ENCODE data around the gene SMTNL1. TPM values are rescaled to one million over a fixed set of nuclear protein-coding genes. Genes with fewer than 3 reads are reported as not detected.

Gene SMTNL1
- polyA plus RNA-seq, 1 donor: 246 TPM

DNA sequence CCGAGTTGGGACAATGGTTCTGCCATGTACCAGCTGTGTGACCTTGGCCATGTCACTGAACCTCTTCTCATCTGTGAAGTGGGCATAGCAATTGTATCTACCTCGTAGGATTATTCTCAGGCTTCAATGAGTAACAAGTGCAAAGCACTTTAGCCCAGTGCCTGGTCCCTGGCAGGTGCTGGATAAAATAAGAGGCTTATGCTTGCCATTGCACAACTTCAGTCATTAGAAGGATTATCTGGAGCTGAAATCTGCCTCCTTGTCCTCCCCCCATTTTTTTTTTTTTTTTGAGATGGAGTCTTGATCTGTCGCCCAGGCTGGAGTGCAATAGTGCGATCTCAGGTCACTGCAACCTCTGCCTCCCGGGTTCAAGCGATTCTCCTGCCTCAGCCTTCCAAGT, 7.2 kb downstream of the SMTNL1 start:
- no peak for DNase-seq (ENCODE audit: low read depth)

DNA sequence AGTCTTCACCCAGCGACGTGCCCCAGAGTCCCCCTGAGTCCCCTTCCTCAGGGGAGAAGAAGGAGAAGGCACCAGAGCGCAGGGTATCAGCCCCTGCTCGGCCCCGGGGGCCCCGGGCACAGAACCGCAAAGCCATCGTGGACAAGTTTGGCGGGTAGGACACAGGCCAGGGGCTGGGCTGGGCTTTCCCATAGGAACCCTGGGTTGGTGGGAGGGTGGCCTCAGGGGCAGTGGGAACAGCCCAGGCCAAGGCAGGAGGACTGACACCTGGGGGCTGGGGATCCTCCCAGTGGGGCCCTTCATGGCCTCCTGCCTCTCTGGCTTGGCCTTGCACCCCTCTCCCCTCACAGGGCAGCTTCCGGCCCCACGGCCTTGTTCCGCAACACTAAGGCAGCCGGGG, 8.5 kb downstream of the SMTNL1 start:
- DNase-seq (ENCODE audit: low read depth): no peak

GRCh38 chr11:57546451-57546850, 9.1 kb downstream of the SMTNL1 start:
- no peak for DNase-seq (ENCODE audit: low read depth)

- no peak for DNase-seq (ENCODE audit: low read depth)
Observed at GRCh38 chr11:57546869-57547475, 9.6 kb downstream of the SMTNL1 start.

- DNase-seq (ENCODE audit: low read depth): no peak
Observed at GRCh38 chr11:57547854-57548377, 10.5 kb downstream of the SMTNL1 start.

- no peak for DNase-seq (ENCODE audit: low read depth)
Observed at GRCh38 chr11:57549983-57550382, 12.6 kb downstream of the SMTNL1 start.

- DNase-seq (ENCODE audit: low read depth): no peak
Observed at GRCh38 chr11:57551941-57552340, 14.5 kb downstream of the SMTNL1 start.

- no peak for DNase-seq (ENCODE audit: low read depth)
Observed at GRCh38 chr11:57552479-57552878, 15.1 kb downstream of the SMTNL1 start.

GRCh38 chr11:57555393-57555792, 18.0 kb downstream of the SMTNL1 start:
- no peak for DNase-seq (ENCODE audit: low read depth)

DNA sequence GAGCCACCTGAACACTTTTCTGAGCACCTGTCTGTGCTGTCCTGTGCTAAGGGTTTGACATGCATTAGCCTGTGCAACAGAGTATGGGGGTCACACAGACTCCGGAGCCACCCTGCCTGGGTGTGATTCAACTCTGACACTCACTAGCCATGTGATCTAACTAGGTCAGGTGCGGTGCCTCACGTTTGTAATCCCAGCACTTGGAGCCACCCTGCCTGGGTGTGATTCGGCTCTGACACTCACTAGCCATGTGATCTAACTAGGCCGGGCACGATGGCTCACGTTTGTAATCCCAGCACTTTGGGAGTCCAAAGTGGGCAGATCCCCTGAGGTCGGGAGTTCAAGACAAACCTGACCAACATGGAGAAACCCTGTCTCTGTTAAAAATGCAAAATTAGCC, 18.6 kb downstream of the SMTNL1 start:
- no peak for DNase-seq (ENCODE audit: low read depth)

DNA sequence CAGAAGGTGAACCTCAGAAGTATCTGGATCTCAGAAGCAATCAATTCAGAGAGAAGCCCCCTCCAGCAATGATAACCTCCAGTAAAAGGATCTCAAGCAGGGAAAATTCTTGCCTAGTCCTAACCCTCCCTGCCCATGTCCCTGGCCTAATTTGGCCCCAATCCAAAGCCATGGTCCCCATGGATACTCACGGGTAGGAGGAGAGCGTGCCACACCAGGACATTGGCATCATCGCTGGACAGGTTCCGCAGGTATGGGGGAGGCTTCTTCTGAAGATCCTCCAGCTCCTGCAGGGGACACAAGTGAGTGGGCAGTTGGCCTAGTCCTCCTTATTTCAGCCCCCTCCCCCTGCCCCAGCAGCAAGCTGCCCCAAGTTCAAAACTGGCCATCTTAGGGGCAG, 22.8 kb downstream of the SMTNL1 start:
- DNase-seq (ENCODE audit: low read depth): no peak

GRCh38 chr11:57562596-57562995, 25.2 kb downstream of the SMTNL1 start:
- DNase-seq (ENCODE audit: low read depth): no peak

DNA sequence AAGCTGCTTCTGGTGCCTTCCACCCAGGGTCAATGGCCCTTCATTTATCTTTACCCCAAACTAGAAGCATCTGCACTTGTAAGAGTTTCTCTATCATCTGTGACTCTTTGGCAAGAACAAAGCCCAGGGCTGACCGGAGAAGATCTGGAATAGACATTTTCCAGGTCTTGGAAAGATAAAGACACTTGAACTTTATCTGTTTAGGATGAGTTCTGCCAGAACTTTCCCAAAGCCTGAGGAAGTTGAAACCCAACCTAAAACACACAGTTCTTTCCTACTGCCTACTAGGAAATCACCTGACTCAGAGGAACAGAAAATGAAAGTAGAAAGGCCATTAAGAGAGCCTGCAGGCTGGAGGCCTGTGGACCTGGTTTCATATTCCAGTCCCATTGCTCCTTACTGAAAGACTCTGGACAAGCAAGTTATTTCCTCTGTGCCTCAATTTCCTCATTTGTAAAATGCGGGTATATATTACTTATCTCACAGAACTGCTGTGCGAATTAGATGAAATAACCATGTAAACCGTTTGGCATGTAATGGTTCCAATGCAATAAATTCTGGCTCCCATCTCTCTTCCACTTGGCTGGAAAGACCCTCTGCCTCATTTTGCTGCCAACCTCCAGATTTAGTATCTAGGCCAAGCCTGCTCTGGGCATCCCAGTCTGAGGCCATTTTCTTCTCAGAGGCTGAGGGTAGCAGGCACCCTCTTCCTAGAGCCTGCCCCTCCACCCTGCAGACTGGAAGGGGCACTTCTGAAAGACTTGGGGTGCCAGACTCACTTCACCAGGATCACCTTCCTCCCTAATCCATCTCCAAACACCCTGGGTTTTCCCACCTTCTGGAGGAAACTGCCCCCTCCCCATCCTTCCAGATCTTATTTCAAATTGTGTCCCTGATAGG, 28.9 kb downstream of the SMTNL1 start:
- peak; percentile 32 for DNase-seq (ENCODE audit: low read depth)

- no peak for DNase-seq (ENCODE audit: low read depth)
Observed at GRCh38 chr11:57566905-57567514, 29.6 kb downstream of the SMTNL1 start.

GRCh38 chr11:57567515-57568329, 30.3 kb downstream of the SMTNL1 start, which contains the start of gene UBE2L6:
UBE2L6 (minus strand) TSS chr11:57567672; CDS start chr11:57567611, 61 bp downstream.
- DNase-seq (ENCODE audit: low read depth): no peak

GRCh38 chr11:57568330-57568766, 31.0 kb downstream of the SMTNL1 start:
- peak; percentile 51 for DNase-seq (ENCODE audit: low read depth)

DNA sequence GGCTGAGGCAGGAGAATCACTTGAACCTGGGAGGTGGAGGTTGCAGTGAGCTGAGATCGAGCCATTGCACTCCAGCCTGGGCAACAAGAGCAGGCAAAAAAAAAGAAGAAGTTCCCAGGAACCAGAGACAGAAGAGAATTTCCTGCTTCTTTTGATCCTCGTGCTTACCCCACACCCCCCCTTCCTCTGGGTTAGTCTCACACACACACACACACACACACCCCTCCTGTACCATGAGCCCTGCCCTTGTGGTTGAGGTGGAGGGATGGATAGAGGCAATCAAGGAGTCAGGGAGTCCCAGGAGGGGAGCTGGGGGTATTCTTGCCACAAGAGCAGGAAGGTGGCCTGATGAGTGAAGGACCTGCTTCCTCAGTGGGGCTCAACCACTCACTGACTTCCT, 34.2 kb downstream of the SMTNL1 start:
- no peak for DNase-seq (ENCODE audit: low read depth)

- no peak for DNase-seq (ENCODE audit: low read depth)
Observed at GRCh38 chr11:57574061-57574460, 36.7 kb downstream of the SMTNL1 start.

- no peak for DNase-seq (ENCODE audit: low read depth)
Observed at GRCh38 chr11:57584341-57584740, 46.9 kb downstream of the SMTNL1 start.

DNA sequence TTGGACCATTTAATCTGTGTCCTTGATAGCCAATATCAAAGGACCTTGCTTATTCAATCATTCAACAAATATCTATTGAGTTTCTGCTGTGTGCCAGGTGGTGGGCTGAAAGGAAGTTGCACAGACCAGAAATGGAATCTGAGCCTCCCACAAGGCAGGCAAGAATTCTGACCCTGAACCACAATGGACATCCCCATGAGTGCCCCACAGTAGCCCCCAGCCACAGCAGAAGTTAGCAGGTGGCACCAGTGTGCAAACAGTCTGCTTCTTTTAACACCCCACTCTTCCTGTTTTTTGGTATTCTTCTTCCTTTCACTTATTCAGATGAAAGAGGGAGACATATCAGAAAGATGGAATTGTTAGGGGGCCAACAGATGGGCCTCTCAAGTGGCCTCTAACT, 47.9 kb downstream of the SMTNL1 start:
- DNase-seq (ENCODE audit: low read depth): no peak

DNA sequence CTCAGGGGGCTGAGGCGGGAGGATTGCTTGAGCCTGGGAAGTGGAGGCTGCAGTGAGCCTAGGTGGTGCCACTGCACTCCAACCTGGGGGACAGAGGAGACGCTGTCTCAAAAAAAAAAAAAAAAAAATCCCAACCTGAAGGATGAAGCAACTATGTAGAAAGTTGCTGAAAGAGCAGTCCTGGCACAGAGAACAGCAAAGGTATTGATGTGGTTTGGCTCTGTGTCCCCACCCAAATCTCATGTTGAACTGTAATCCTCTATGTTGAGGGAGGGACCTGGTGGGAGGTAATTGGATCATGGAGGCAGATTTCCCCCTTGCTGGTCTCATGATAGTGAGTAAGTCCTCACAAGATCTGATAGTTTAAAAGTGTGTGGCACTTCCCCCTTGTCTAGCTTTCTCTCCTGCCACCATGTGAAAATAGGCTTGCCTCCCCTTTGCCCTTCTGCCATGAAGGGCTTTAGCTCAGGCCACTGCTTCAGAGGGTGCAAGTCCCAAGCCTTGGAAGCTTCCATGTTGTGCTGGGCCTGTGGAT, 49.4 kb downstream of the SMTNL1 start:
- DNase-seq (ENCODE audit: low read depth): no peak

All from forelimb muscle (tissue), 1 donor.